GM18951 (cell line): ENCODE data around the gene SSTR4.

Experiments
- POLR2A ChIP-seq: IDR thresholded peaks from 4 replicates; pipeline ENCODE4 v1.6.1; 2011; ENCODE audit warnings: mild to moderate bottlenecking; ENCODE audit not compliant: insufficient read length, insufficient read depth; ENCODE audit errors: extremely low read depth
- in situ Hi-C: fragments of 300-500 bp; cut with MboI; formaldehyde crosslinking; loops from one replicate; pipeline ENCODE4 v1.12.0; 2022; ENCODE audit warnings: low sequenced_read_pairs, mixed read lengths, inconsistent platforms; ENCODE audit not compliant: unreplicated experiment

SSTR4 gene

GRCh38 chr20:23050847-23051627 is 15.9 kb downstream of the SSTR4 start:
- TF ChIP-seq POLR2A = no peak
- in situ Hi-C loops = no loop called here

- TF ChIP-seq POLR2A = no peak
- in situ Hi-C loops = no loop called here
These were observed 17.8 kb downstream of the SSTR4 start for GRCh38 chr20:23052904-23053303.

- in situ Hi-C loops = no loop called here
- TF ChIP-seq POLR2A = no peak
These were observed 23.1 kb downstream of the SSTR4 start for GRCh38 chr20:23058240-23058639.

- in situ Hi-C loops = no loop called here
- no peak for TF ChIP-seq POLR2A
These were observed 23.9 kb downstream of the SSTR4 start for GRCh38 chr20:23059001-23059400.

GRCh38 chr20:23059846-23060245 is 24.7 kb downstream of the SSTR4 start:
- in situ Hi-C loops = no loop called here
- no peak for TF ChIP-seq POLR2A

GRCh38 chr20:23060629-23061028 is 25.5 kb downstream of the SSTR4 start:
- no peak for TF ChIP-seq POLR2A
- in situ Hi-C loops = no loop called here

- TF ChIP-seq POLR2A = no peak
- in situ Hi-C loops = no loop called here
These were observed 26.1 kb downstream of the SSTR4 start for GRCh38 chr20:23061262-23061661.

GRCh38 chr20:23061734-23062561 is 26.8 kb downstream of the SSTR4 start:
- no peak for TF ChIP-seq POLR2A
- in situ Hi-C loops = no loop called here

GRCh38 chr20:23062632-23063031 is 27.5 kb downstream of the SSTR4 start:
- in situ Hi-C loops = no loop called here
- no peak for TF ChIP-seq POLR2A

- no peak for TF ChIP-seq POLR2A
- in situ Hi-C loops = no loop called here
These were observed 28.1 kb downstream of the SSTR4 start for GRCh38 chr20:23063168-23063567.

- in situ Hi-C loops = no loop called here
- TF ChIP-seq POLR2A = no peak
These were observed 28.5 kb downstream of the SSTR4 start for GRCh38 chr20:23063581-23063980.

GRCh38 chr20:23065266-23066201 is 30.4 kb downstream of the SSTR4 start:
- in situ Hi-C loops = no loop called here

GRCh38 chr20:23066772-23067171 is 31.7 kb downstream of the SSTR4 start:
- in situ Hi-C loops = no loop called here
- no peak for TF ChIP-seq POLR2A

More at GRCh38 chr20:23065266-23066201, 30.4 kb downstream of the SSTR4 start:
- TF ChIP-seq POLR2A = no peak

GRCh38 chr20:23068283-23068682 is 33.2 kb downstream of the SSTR4 start:
- no peak for TF ChIP-seq POLR2A
- in situ Hi-C loops = no loop called here
